Hepatocyte (in vitro differentiated cells): Measurements from ENCODE around the gene IAH1. TPM values are rescaled to one million over a fixed set of nuclear protein-coding genes. Genes with fewer than 3 reads are reported as not detected.

Experiments
- DNase-seq: peaks from one replicate; pipeline ENCODE4 v3.0.0-alpha.2; 2016; ENCODE audit warnings: low spot score
- H2AFZ ChIP-seq: fragments of 200-600 bp; sonication (generic); 2 replicates; pipeline ENCODE4 v1.6.0; 2016; ENCODE audit warnings: antibody characterized with exemption, mild to moderate bottlenecking
- H3K27ac ChIP-seq: fragments of 200-600 bp; sonication (generic); 2 replicates; pipeline ENCODE4 v1.5.1; 2016; ENCODE audit warnings: mild to moderate bottlenecking
- H3K27me3 ChIP-seq: fragments of 200-600 bp; sonication (generic); 2 replicates; pipeline ENCODE4 v1.6.1; 2016
- H3K36me3 ChIP-seq: fragments of 200-600 bp; sonication (generic); replicated peaks from 2 replicates; pipeline ENCODE4 v1.5.1; 2016; ENCODE audit warnings: low read depth; ENCODE audit not compliant: insufficient read depth
- H3K4me1 ChIP-seq: fragments of 200-600 bp; sonication (generic); 2 replicates; pipeline ENCODE4 v1.5.1; 2016; ENCODE audit warnings: mild to moderate bottlenecking, moderate library complexity; ENCODE audit not compliant: insufficient read depth
- H3K4me2 ChIP-seq: fragments of 200-600 bp; sonication (generic); 2 replicates; pipeline ENCODE4 v1.6.0; 2016
- H3K4me3 ChIP-seq: fragments of 200-600 bp; sonication (generic); 2 replicates; pipeline ENCODE4 v1.5.1; 2016; ENCODE audit warnings: mild to moderate bottlenecking
- H3K79me2 ChIP-seq: fragments of 200-600 bp; sonication (generic); 2 replicates; pipeline ENCODE4 v1.6.0; 2017; ENCODE audit warnings: mild to moderate bottlenecking
- H3K9me2 ChIP-seq: fragments of 200-600 bp; sonication (generic); replicated peaks from 2 replicates; pipeline ENCODE4 v1.6.0; 2017; ENCODE audit warnings: mild to moderate bottlenecking; ENCODE audit not compliant: insufficient read depth
- H3K9me3 ChIP-seq: fragments of 200-600 bp; sonication (generic); 2 replicates; pipeline ENCODE4 v1.5.1; 2016; ENCODE audit warnings: low read depth, mild to moderate bottlenecking
- H4K20me1 ChIP-seq: fragments of 200-600 bp; sonication (generic); 2 replicates; pipeline ENCODE4 v1.6.0; 2016; ENCODE audit warnings: mild to moderate bottlenecking; ENCODE audit not compliant: insufficient read depth, poor library complexity, severe bottlenecking
- CTCF ChIP-seq: fragments of 200-600 bp; sonication (generic); IDR thresholded peaks from 2 replicates; pipeline ENCODE4 v1.5.1; 2016; ENCODE audit warnings: antibody characterized with exemption, mild to moderate bottlenecking; ENCODE audit not compliant: poor library complexity
- EZH2 ChIP-seq: fragments of 200-600 bp; sonication (generic); IDR thresholded peaks from 2 replicates; pipeline ENCODE4 v1.6.1; 2016; ENCODE audit warnings: antibody characterized with exemption, mild to moderate bottlenecking, borderline replicate concordance
- EZH2phosphoT487 ChIP-seq: fragments of 200-600 bp; sonication (generic); IDR thresholded peaks from one replicate; pipeline ENCODE4 v1.6.1; 2018; ENCODE audit warnings: antibody characterized with exemption, mild to moderate bottlenecking, low read depth, moderate library complexity; ENCODE audit not compliant: unreplicated experiment, severe bottlenecking
- WGBS: methylation state at CpG from one replicate; pipeline ENCODE4 v1.1.6; 2016; ENCODE audit warnings: low lambda C conversion rate; ENCODE audit errors: missing lambda C conversion rate; 5-methylcytosine and 5-hydroxymethylcytosine counted together
- polyA plus RNA-seq: library from polyadenylated mRNA; unstranded; fragments of >200 nt; fragmentation: Nextera tagmentation; extraction: Ambion mirVana; gene quantifications from 2 replicates; pipeline ENCODE4 v1.2.1, GENCODE V29; 2016
- total RNA-seq: library from RNA; depleted of rRNA; stranded (reverse); fragments of >200 nt; gene quantifications from 2 replicates; pipeline ENCODE4 v1.2.3, GENCODE V29; 2014

Gene IAH1
- total and polyA plus RNA-seq, 2 experiments from 2014 or later = 44.2 to 46.7 TPM

- no peaks in the 10 kb centered on the region for H4K20me1 ChIP-seq
- H3K4me2 ChIP-seq = no peak overlapping the region
- no peaks in the 10 kb centered on the region for H3K27me3 ChIP-seq
- TF ChIP-seq EZH2phosphoT487 = no peak
- no peak for TF ChIP-seq CTCF
- TF ChIP-seq EZH2 = no peak
- H3K9me3 ChIP-seq = no peaks in the 10 kb centered on the region
- H2AFZ ChIP-seq = no peak overlapping the region
- no peak overlapping the region for H3K4me3 ChIP-seq
- H3K4me1 ChIP-seq = no peaks in the 10 kb centered on the region
- no peak overlapping the region for H3K27ac ChIP-seq
- H3K9me2 ChIP-seq = no peaks in the 10 kb centered on the region
- WGBS = 96% methylated on average over 5 of the region's 5 CpGs
- DNase-seq = no peak
- H3K36me3 ChIP-seq = no peaks in the 10 kb centered on the region
- H3K79me2 ChIP-seq = no peaks in the 10 kb centered on the region
Measured at GRCh38 chr2:9443526-9443925, 30.8 kb upstream of the IAH1 start.

GRCh38 chr2:9445089-9445488 is 29.3 kb upstream of the IAH1 start:
- no peaks in the 10 kb centered on the region for H3K36me3 ChIP-seq
- H3K27ac ChIP-seq = no peak overlapping the region
- no peak overlapping the region for H3K4me2 ChIP-seq
- H3K4me3 ChIP-seq = no peak overlapping the region
- TF ChIP-seq EZH2 = no peak
- TF ChIP-seq CTCF = no peak
- TF ChIP-seq EZH2phosphoT487 = no peak
- WGBS = 89% methylated on average over 7 of the region's 7 CpGs
- H3K9me3 ChIP-seq = no peaks in the 10 kb centered on the region
- no peaks in the 10 kb centered on the region for H4K20me1 ChIP-seq
- DNase-seq = no peak
- H3K27me3 ChIP-seq = no peaks in the 10 kb centered on the region
- H3K79me2 ChIP-seq = no peaks in the 10 kb centered on the region
- H2AFZ ChIP-seq = no peak overlapping the region
- H3K4me1 ChIP-seq = no peaks in the 10 kb centered on the region
- no peaks in the 10 kb centered on the region for H3K9me2 ChIP-seq

- Histone ChIP-seq H3K9me2 (no peaks in the 10 kb centered on the region), H3K27ac (no peak overlapping the region), H3K9me3 (no peaks in the 10 kb centered on the region), H3K79me2 (no peaks in the 10 kb centered on the region), H3K4me1 (no peaks in the 10 kb centered on the region), H3K4me2 (no peak overlapping the region), H3K27me3 (no peaks in the 10 kb centered on the region), H3K4me3 (no peak overlapping the region), H3K36me3 (no peaks in the 10 kb centered on the region), H4K20me1 (no peaks in the 10 kb centered on the region), H2AFZ (no peak overlapping the region)
- 91% methylated on average over 1 of the region's 1 CpG for WGBS
- TF ChIP-seq CTCF (no peak), EZH2 (no peak), EZH2phosphoT487 (no peak)
- DNase-seq = no peak
Measured at GRCh38 chr2:9451231-9451630, 23.1 kb upstream of the IAH1 start.
